Activated CD8-positive, alpha-beta memory T cell treated with anti-CD3 and anti-CD28 coated beads, Interleukin-2, amount 50 U/mL, for 48 hours (primary cell): ENCODE data around the gene ETDC.
"Not testable (repeated sequence)": the region's sequence is repeated elsewhere in the genome, so short reads cannot be mapped to it uniquely, and the experiment has no call there.

Experiments
- DNase-seq: peaks from one replicate; pipeline ENCODE4 v3.0.0-alpha.2; 2020

The ETDC gene

GRCh38 chrX:135309430-135309923 is at the start of gene ETDC:
Gene ETDC (plus strand): TSS chrX:135309480. CDS start chrX:135309480, 0 bp downstream.
- no peak for DNase-seq

- DNase-seq = not testable (repeated sequence)
Observed at GRCh38 chrX:135260976-135261375, 48.3 kb upstream of the ETDC start.

- not testable (repeated sequence) for DNase-seq
Observed at GRCh38 chrX:135263376-135263775, 45.9 kb upstream of the ETDC start.

- DNase-seq = no peak
Observed at GRCh38 chrX:135264206-135264605, 45.1 kb upstream of the ETDC start.

GRCh38 chrX:135273162-135273561 is 36.1 kb upstream of the ETDC start:
- no peak for DNase-seq

GRCh38 chrX:135275973-135276372 is 33.3 kb upstream of the ETDC start:
- no peak for DNase-seq

GRCh38 chrX:135287266-135287823 is 21.9 kb upstream of the ETDC start:
- DNase-seq = no peak

- DNase-seq = peak; percentile 62
Observed at GRCh38 chrX:135295238-135295943, 13.9 kb upstream of the ETDC start.

- no peak for DNase-seq
Observed at GRCh38 chrX:135295944-135296305, 13.4 kb upstream of the ETDC start.

- no peak for DNase-seq
Observed at GRCh38 chrX:135302269-135302873, 6.9 kb upstream of the ETDC start.

GRCh38 chrX:135304741-135305140 is 4.5 kb upstream of the ETDC start:
- no peak for DNase-seq

GRCh38 chrX:135307171-135307570 is 2.1 kb upstream of the ETDC start:
- no peak for DNase-seq

- no peak for DNase-seq
Observed at GRCh38 chrX:135308345-135308855, 880 bp upstream of the ETDC start.

- no peak for DNase-seq
Observed at GRCh38 chrX:135315864-135316263, 6.6 kb downstream of the ETDC start.

- no peak for DNase-seq
Observed at GRCh38 chrX:135324463-135324862, 15.2 kb downstream of the ETDC start.

GRCh38 chrX:135325036-135325818 is 15.9 kb downstream of the ETDC start:
- DNase-seq = not testable (repeated sequence)

- no peak for DNase-seq
Observed at GRCh38 chrX:135327299-135327698, 18.0 kb downstream of the ETDC start.

GRCh38 chrX:135328421-135329005 is 19.2 kb downstream of the ETDC start:
- no peak for DNase-seq

- no peak for DNase-seq
Observed at GRCh38 chrX:135330706-135331105, 21.4 kb downstream of the ETDC start.

GRCh38 chrX:135331525-135331924 is 22.2 kb downstream of the ETDC start:
- DNase-seq = no peak

- no peak for DNase-seq
Observed at GRCh38 chrX:135340831-135341230, 31.6 kb downstream of the ETDC start.

GRCh38 chrX:135345107-135345589 is 35.9 kb downstream of the ETDC start:
- no peak for DNase-seq

GRCh38 chrX:135346975-135347374 is 37.7 kb downstream of the ETDC start:
- DNase-seq = no peak
